Caco-2 (cell line): ENCODE measurements around the gene SDC1. TPM values are rescaled to one million over a fixed set of nuclear protein-coding genes. Genes with fewer than 3 reads are reported as not detected.

Experiments
- BruUV-seq: library from RNA; stranded (reverse); fragments of 400-500 nt; replicated peaks from 2 replicates; lab custom pipeline; 2021; lab: Mats Ljungman, UMichigan
- CTCF ChIA-PET: fragments of 300-600 bp; sonication (Branson Sonifier 250); formaldehyde crosslinking; loops from one replicate; lab custom pipeline; 2022; ENCODE audit warnings: antibody characterized with exemption; lab: Charles Lee
- POLR2A ChIA-PET: fragments of 300-600 bp; sonication (Branson Sonifier 250); formaldehyde crosslinking; loops from one replicate; lab custom pipeline; 2022; ENCODE audit warnings: antibody characterized with exemption; lab: Charles Lee
- DNase-seq, 2 experiments: peaks; one replicate each; pipeline versions ENCODE4 v3.0.0 to v3.0.0-alpha.2; 2020 to 2022
- H3K27me3 ChIP-seq: replicated peaks from 2 replicates; pipeline ENCODE4 v1.6.0; 2011; ENCODE audit warnings: low read length; ENCODE audit not compliant: control insufficient read depth, insufficient read depth
- H3K36me3 ChIP-seq: 2 replicates; pipeline ENCODE4 v1.5.1; 2011; ENCODE audit warnings: low read length; ENCODE audit not compliant: control insufficient read depth, insufficient read depth
- H3K4me1 ChIP-seq: fragments of 250-450 bp; sonication (Bioruptor Pico); 2 replicates; pipeline ENCODE4 v1.5.1; 2020; ENCODE audit warnings: mild to moderate bottlenecking
- H3K4me3 ChIP-seq: 2 replicates; pipeline ENCODE4 v1.5.1; 2011; ENCODE audit warnings: low read depth, mild to moderate bottlenecking, control low read depth, low read length
- H3K9me3 ChIP-seq: fragments of 250-450 bp; sonication (Bioruptor Pico); 2 replicates; pipeline ENCODE4 v1.5.1; 2020; ENCODE audit warnings: mild to moderate bottlenecking, moderate library complexity
- H3K27ac Mint-ChIP-seq: one replicate; pipeline ENCODE4 v1.8.0; 2022; ENCODE audit warnings: mixed read lengths; ENCODE audit not compliant: unreplicated experiment
- H3K27me3 Mint-ChIP-seq: one replicate; pipeline ENCODE4 v1.8.0; 2022; ENCODE audit warnings: mixed read lengths; ENCODE audit not compliant: insufficient read depth, unreplicated experiment
- H3K36me3 Mint-ChIP-seq: one replicate; pipeline ENCODE4 v1.8.0; 2022; ENCODE audit warnings: mild to moderate bottlenecking, mixed read lengths; ENCODE audit not compliant: insufficient read depth, unreplicated experiment
- H3K4me1 Mint-ChIP-seq: one replicate; pipeline ENCODE4 v1.8.0; 2022; ENCODE audit warnings: low read depth, mixed read lengths; ENCODE audit not compliant: unreplicated experiment
- H3K4me3 Mint-ChIP-seq: one replicate; pipeline ENCODE4 v1.8.0; 2022; ENCODE audit warnings: mild to moderate bottlenecking, moderate library complexity, mixed read lengths; ENCODE audit not compliant: unreplicated experiment
- H3K9me3 Mint-ChIP-seq: one replicate; pipeline ENCODE4 v1.8.0; 2022; ENCODE audit warnings: mixed read lengths; ENCODE audit not compliant: unreplicated experiment
- intact Hi-C: fragments of 100-400 bp; cut with micrococcal nuclease; formaldehyde crosslinking; loops from one replicate; pipeline ENCODE4 v1.10.0; 2022; ENCODE audit not compliant: unreplicated experiment
- total RNA-seq: library from RNA; stranded (reverse); gene quantifications from 2 replicates; pipeline ENCODE4 v1.2.3, GENCODE V29; 2022
- TF ChIP-seq, protein P1 (sequence below), 2 experiments: fragments of 200-600 bp in 1 of 2; IDR thresholded peaks; 1 replicate in 1 of 2; 2 replicates in 1 of 2; pipeline versions ENCODE4 v1.5.1 to v1.8.0; 2011 to 2022; ENCODE audit warnings: antibody characterized with exemption in 1 of 2, control low read depth in 1 of 2, inconsistent platforms in 1 of 2, low read depth in 1 of 2, low read length in 1 of 2, mild to moderate bottlenecking in 1 of 2, moderate library complexity in 1 of 2; ENCODE audit not compliant: insufficient read depth in 1 of 2, severe bottlenecking in 1 of 2, unreplicated experiment in 1 of 2

The SDC1 gene
- total RNA-seq, 1 experiment from 2014 or later = 24.3 TPM

DNA sequence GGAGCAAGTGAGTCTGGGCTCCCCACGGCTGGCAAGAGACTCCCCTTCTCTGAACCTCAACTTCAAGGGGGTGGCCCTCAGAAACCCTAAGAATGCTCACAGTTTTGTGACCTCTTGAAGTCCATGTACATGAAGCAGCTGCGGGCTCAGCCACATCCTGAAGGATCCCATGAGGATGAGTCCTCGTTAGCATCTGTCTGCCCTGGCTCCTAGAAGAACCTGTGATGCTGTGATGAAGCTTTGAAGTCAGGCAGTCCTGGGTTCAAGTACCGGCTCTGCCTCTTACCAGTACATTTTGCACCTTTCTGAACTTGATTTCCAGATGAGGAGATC lies 38.1 kb downstream of the SDC1 start:
- no peaks in the 10 kb centered on the region for H3K36me3 Mint-ChIP-seq
- H3K27me3 Mint-ChIP-seq = no peaks in the 10 kb centered on the region
- no peaks in the 10 kb centered on the region for H3K9me3 Mint-ChIP-seq
- Histone ChIP-seq H3K27me3 (no peaks in the 10 kb centered on the region), H3K9me3 (no peaks in the 10 kb centered on the region), H3K36me3 (no peaks in the 10 kb centered on the region), H3K4me1 (peaks cover 42% of the 10 kb centered on the region), H3K4me3 (no peak overlapping the region)
- CTCF ChIA-PET = no interaction called here
- no TSS peak for BruUV-seq
- intact Hi-C loops = no loop called here
- peaks cover 25% of the 10 kb centered on the region for H3K4me1 Mint-ChIP-seq
- POLR2A ChIA-PET = interaction anchor here (1.1 kb wide), 1 partner anchor 39 kb away, joined by 3 read pairs; no protein-coding TSS in a partner anchor
- no peak for DNase-seq
- no peak overlapping the region for H3K4me3 Mint-ChIP-seq
- H3K27ac Mint-ChIP-seq = no peak overlapping the region
- TF ChIP-seq, protein P1, sequence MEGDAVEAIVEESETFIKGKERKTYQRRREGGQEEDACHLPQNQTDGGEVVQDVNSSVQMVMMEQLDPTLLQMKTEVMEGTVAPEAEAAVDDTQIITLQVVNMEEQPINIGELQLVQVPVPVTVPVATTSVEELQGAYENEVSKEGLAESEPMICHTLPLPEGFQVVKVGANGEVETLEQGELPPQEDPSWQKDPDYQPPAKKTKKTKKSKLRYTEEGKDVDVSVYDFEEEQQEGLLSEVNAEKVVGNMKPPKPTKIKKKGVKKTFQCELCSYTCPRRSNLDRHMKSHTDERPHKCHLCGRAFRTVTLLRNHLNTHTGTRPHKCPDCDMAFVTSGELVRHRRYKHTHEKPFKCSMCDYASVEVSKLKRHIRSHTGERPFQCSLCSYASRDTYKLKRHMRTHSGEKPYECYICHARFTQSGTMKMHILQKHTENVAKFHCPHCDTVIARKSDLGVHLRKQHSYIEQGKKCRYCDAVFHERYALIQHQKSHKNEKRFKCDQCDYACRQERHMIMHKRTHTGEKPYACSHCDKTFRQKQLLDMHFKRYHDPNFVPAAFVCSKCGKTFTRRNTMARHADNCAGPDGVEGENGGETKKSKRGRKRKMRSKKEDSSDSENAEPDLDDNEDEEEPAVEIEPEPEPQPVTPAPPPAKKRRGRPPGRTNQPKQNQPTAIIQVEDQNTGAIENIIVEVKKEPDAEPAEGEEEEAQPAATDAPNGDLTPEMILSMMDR (IDR thresholded peaks at IDR 0.05; ENCODE audit: insufficient read depth in 1 of 2, low read depth in 1 of 2, low read length in 1 of 2, severe bottlenecking in 1 of 2, unreplicated experiment in 1 of 2) = no peak

DNA sequence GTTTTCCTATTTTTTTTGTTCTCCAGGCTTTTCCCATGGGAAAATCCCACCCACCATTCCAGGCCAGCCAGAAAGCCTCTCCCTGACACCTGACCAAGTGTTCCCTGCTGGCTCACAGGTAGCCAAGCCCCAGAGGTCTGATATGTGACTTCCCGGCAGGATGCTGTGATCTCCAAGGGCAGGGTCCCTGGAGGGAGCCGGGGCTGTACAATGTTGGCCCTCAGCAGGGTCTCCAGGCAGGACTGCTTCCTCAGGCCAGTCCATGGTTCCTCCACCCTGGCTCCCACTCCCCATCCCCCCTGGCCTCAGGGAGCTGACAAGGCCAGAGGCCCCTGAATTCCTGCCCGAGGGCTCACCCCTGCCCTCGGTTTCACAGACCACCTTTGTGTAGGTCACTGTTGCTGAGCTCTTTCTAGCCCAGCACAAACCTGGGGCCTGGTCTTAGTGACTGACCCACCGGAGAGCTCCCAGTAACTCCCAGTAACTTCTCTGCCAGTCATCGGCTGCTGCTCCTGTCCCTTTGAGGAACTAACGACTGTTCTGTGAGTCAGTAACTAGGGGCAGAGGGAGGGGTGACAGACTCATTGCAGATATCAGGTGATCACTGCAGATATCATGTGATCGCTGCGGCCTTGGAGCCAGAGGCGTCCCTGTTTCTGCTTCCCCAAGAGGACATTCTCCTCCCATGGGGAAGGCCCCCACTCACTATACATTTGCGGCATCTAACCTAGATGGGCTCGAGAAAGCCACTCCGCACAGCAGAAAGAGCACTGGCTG lies 38.7 kb downstream of the SDC1 start:
- Histone ChIP-seq H3K36me3 (no peaks in the 10 kb centered on the region), H3K4me3 (no peak overlapping the region), H3K9me3 (no peaks in the 10 kb centered on the region), H3K4me1 (peaks cover 42% of the 10 kb centered on the region), H3K27me3 (no peaks in the 10 kb centered on the region)
- Mint-ChIP-seq H3K4me3 (no peak overlapping the region), H3K4me1 (peaks cover 25% of the 10 kb centered on the region), H3K27me3 (no peaks in the 10 kb centered on the region), H3K9me3 (no peaks in the 10 kb centered on the region), H3K36me3 (no peaks in the 10 kb centered on the region), H3K27ac (peak overlapping the region; percentile 83)
- CTCF ChIA-PET = interaction anchor here (0.6 kb wide), 1 partner anchor 39 kb away, joined by 3 read pairs; the partner anchor contains the start of gene SDC1
- TF ChIP-seq, protein P1 (IDR thresholded peaks at IDR 0.05; ENCODE audit: insufficient read depth in 1 of 2, low read depth in 1 of 2, low read length in 1 of 2, severe bottlenecking in 1 of 2, unreplicated experiment in 1 of 2) = no peak
- DNase-seq = no peak
- intact Hi-C loops = no loop called here
- POLR2A ChIA-PET = interaction anchor here (0.6 to 1.1 kb wide), 2 partner anchors 39 to 261 kb away, joined by 3 read pairs; no protein-coding TSS in a partner anchor
- no TSS peak for BruUV-seq

DNA sequence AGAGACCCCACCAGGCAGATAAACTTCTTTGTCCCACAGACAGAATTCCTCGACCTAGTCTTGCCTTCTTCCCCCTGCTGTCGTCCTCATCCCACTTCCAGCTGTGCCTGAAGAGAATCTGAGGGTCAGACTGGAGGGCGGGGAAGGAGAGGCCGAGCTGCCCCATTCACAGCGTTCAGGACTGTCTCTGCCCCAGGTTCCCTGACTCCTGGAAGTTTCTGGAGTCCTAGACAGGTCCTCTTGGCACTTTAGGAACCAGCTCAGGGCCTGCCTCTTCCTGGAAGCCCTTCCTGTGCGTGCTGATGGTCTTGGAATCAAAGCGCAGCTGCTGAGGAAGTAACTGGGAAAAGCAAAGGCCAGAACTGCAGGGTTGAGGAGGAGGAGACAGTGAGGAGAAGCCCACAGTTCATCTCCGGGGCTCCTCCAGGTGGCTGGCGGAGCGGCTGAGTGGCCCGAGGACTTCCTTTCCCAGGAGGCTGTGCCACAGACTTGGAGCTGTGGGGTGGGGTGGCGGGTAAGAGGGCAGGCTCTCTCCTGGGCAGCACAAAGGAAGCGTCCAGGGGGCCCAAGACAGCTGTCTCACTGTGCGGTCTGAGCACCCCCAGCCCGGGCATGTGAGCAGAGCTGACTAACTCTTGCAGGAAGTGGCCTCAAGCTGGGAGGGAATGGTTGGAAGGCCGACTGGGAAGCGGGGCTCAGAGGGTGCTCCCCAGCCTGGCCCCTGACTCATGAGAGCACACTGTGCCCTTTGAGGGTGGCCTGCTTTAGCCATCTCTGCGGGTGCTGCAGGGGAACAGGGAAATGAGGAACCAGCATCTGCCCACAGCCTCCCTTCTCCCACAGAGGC lies 39.5 kb downstream of the SDC1 start:
- POLR2A ChIA-PET = interaction anchor here (1.1 kb wide), 1 partner anchor 40 kb away, joined by 3 read pairs; no protein-coding TSS in a partner anchor
- no peaks in the 10 kb centered on the region for H3K27me3 ChIP-seq
- no peak for DNase-seq
- H3K27me3 Mint-ChIP-seq = no peaks in the 10 kb centered on the region
- H3K36me3 ChIP-seq = no peaks in the 10 kb centered on the region
- no peak overlapping the region for H3K4me3 ChIP-seq
- peaks cover 42% of the 10 kb centered on the region for H3K4me1 ChIP-seq
- CTCF ChIA-PET = interaction anchor here (0.6 kb wide), 1 partner anchor 40 kb away, joined by 3 read pairs; the partner anchor contains the start of gene SDC1
- H3K9me3 ChIP-seq = no peaks in the 10 kb centered on the region
- intact Hi-C loops = loop anchor here (2.0 kb wide), 2 partner anchors 29 to 39 kb away; partner anchors contain the start of gene SDC1
- H3K4me1 Mint-ChIP-seq = peaks cover 25% of the 10 kb centered on the region
- TF ChIP-seq, protein P1 (IDR thresholded peaks at IDR 0.05; ENCODE audit: insufficient read depth in 1 of 2, low read depth in 1 of 2, low read length in 1 of 2, severe bottlenecking in 1 of 2, unreplicated experiment in 1 of 2) = no peak
- no peaks in the 10 kb centered on the region for H3K36me3 Mint-ChIP-seq
- no TSS peak for BruUV-seq
- H3K4me3 Mint-ChIP-seq = no peak overlapping the region
- peak overlapping the region; percentile 83 for H3K27ac Mint-ChIP-seq
- no peaks in the 10 kb centered on the region for H3K9me3 Mint-ChIP-seq
